CD4-positive, alpha-beta T cell (primary cell): ENCODE data around the gene CD63. TPM values are rescaled to one million over a fixed set of nuclear protein-coding genes. Genes with fewer than 3 reads are reported as not detected.

ENCODE experiments used
- ATAC-seq: fragments of 200-7000 bp; cut with Tn5 transposase; one replicate; pipeline ENCODE4 v1.10.0; 2022; ENCODE audit warnings: mild to moderate bottlenecking; ENCODE audit not compliant: poor library complexity
- CTCF ChIA-PET: fragments of 350-600 bp; sonication (Branson Sonifier 250); formaldehyde crosslinking; loops from one replicate; lab custom pipeline; 2021; ENCODE audit warnings: antibody characterized with exemption, inconsistent platforms; lab: Charles Lee
- POLR2A ChIA-PET: fragments of 350-600 bp; sonication (Branson Sonifier 250); formaldehyde crosslinking; loops from one replicate; lab custom pipeline; 2021; ENCODE audit warnings: antibody characterized with exemption, inconsistent platforms; lab: Charles Lee
- DNase-seq, 14 experiments: peaks; one replicate each; pipeline ENCODE4 v3.0.0-alpha.2; 2013 to 2020; ENCODE audit warnings: mixed read lengths in 2 of 14
- H3K27ac ChIP-seq, 2 donors: one replicate each; pipeline versions ENCODE4 v1.5.1 to v1.7.0; 2013; ENCODE audit warnings: low read length in 2 of 2, low read depth in 1 of 2, mild to moderate bottlenecking in 1 of 2
- H3K27me3 ChIP-seq, 2 experiments: 1 replicate in 1 of 2; 2 replicates in 1 of 2; pipeline versions ENCODE4 v1.6.1 to v1.7.0; 2013; ENCODE audit warnings: low read length in 2 of 2, control low read depth in 1 of 2, mild to moderate bottlenecking in 1 of 2, moderate library complexity in 1 of 2; ENCODE audit not compliant: insufficient read depth in 2 of 2, control insufficient read depth in 1 of 2
- H3K36me3 ChIP-seq: one replicate; pipeline ENCODE4 v1.6.1; 2013; ENCODE audit warnings: low read length, control low read depth; ENCODE audit not compliant: insufficient read depth
- H3K4me1 ChIP-seq: one replicate; pipeline ENCODE4 v1.6.1; 2013; ENCODE audit warnings: low read length, control low read depth; ENCODE audit not compliant: insufficient read depth
- H3K4me3 ChIP-seq: one replicate; pipeline ENCODE4 v1.5.1; 2013; ENCODE audit warnings: mild to moderate bottlenecking, low read length, moderate library complexity
- H3K9me3 ChIP-seq, 2 experiments: 1 replicate in 1 of 2; 2 replicates in 1 of 2; pipeline versions ENCODE4 v1.6.1 to v1.7.0; 2013; ENCODE audit warnings: low read length in 2 of 2, mild to moderate bottlenecking in 2 of 2, control low read depth in 1 of 2, moderate library complexity in 1 of 2; ENCODE audit not compliant: control insufficient read depth in 1 of 2, insufficient read depth in 1 of 2
- H3K27ac Mint-ChIP-seq: one replicate; pipeline ENCODE4 v1.8.0; 2020; ENCODE audit warnings: mixed read lengths
- H3K27me3 Mint-ChIP-seq: one replicate; pipeline ENCODE4 v1.8.0; 2021; ENCODE audit warnings: mixed read lengths
- H3K36me3 Mint-ChIP-seq: one replicate; pipeline ENCODE4 v1.8.0; 2021; ENCODE audit warnings: low read depth, mixed read lengths
- H3K4me1 Mint-ChIP-seq: one replicate; pipeline ENCODE4 v1.8.0; 2021; ENCODE audit warnings: low read depth, mixed read lengths
- H3K4me3 Mint-ChIP-seq: one replicate; pipeline ENCODE4 v1.8.0; 2020; ENCODE audit warnings: mild to moderate bottlenecking, mixed read lengths
- H3K9me3 Mint-ChIP-seq: one replicate; pipeline ENCODE4 v1.8.0; 2020; ENCODE audit warnings: mixed read lengths
- CTCF ChIP-seq: fragments of 200-600 bp; IDR thresholded peaks from one replicate; pipeline ENCODE4 v1.8.0; 2022; ENCODE audit warnings: antibody characterized with exemption, mild to moderate bottlenecking
- intact Hi-C, 2 experiments: fragments of 100-400 bp; cut with DNase I in 1 of 2; cut with micrococcal nuclease in 1 of 2; formaldehyde crosslinking; loops; one replicate each; pipeline versions ENCODE4 v1.15.1 to v1.9.0; 2023 to 2025; cut with DNase I, micrococcal nuclease
- total RNA-seq, 174 experiments: library from RNA in 2 of 174; stranded (reverse) in 2 of 174; gene quantifications; one replicate each; pipeline ENCODE4 v1.2.3 and lab custom pipeline; 2021 to 2026

CD63 gene
- total RNA-seq, 2 experiments from 2014 or later = 34.0 to 36.4 TPM

- intact Hi-C loops = no loop called here
- Mint-ChIP-seq H3K36me3 (peaks cover 10% of the 10 kb centered on the region), H3K4me1 (peaks cover 48% of the 10 kb centered on the region), H3K9me3 (no peaks in the 10 kb centered on the region), H3K27ac (peak overlapping the region; percentile 80), H3K4me3 (peak overlapping the region; percentile 86), H3K27me3 (no peaks in the 10 kb centered on the region)
- no peak for TF ChIP-seq CTCF
- peaks cover 43% of the 10 kb centered on the region for H3K4me1 ChIP-seq
- POLR2A ChIA-PET = interaction anchor here (1.1 to 2.8 kb wide), 2 partner anchors 11 to 12 kb away, joined by 4 to 30 read pairs; partner anchors contain the start of gene BLOC1S1
- DNase-seq (peak in 2 of 14 experiments; percentile 23 to 43), ATAC-seq (no peak)
- peak overlapping the region; percentile 86 for H3K4me3 ChIP-seq
- CTCF ChIA-PET = no interaction called here
- H3K36me3 ChIP-seq = peaks cover 7% of the 10 kb centered on the region
- no peaks in the 10 kb centered on the region for H3K27me3 ChIP-seq
- H3K9me3 ChIP-seq = no peaks in the 10 kb centered on the region
- H3K27ac ChIP-seq = peak overlapping the region; percentile 54 to 63
Observed at GRCh38 chr12:55727643-55728185, 1.1 kb downstream of the CD63 start.

GRCh38 chr12:55726971-55727370 lies 1.8 kb downstream of the CD63 start:
- Mint-ChIP-seq H3K27me3 (no peaks in the 10 kb centered on the region), H3K4me1 (peaks cover 48% of the 10 kb centered on the region), H3K9me3 (no peaks in the 10 kb centered on the region), H3K4me3 (peak overlapping the region; percentile 86), H3K27ac (peak overlapping the region; percentile 80), H3K36me3 (peaks cover 10% of the 10 kb centered on the region)
- H3K4me3 ChIP-seq = no peak overlapping the region
- no peaks in the 10 kb centered on the region for H3K27me3 ChIP-seq
- ChIA-PET POLR2A (interaction anchor here (1.1 kb wide), 1 partner anchor 12 kb away, joined by 4 read pairs; no protein-coding TSS in a partner anchor), CTCF (no interaction called here)
- H3K36me3 ChIP-seq = peaks cover 7% of the 10 kb centered on the region
- DNase-seq (peak in 1 of 14 experiments; percentile 39), ATAC-seq (no peak)
- peaks cover 43% of the 10 kb centered on the region for H3K4me1 ChIP-seq
- no peaks in the 10 kb centered on the region for H3K9me3 ChIP-seq
- H3K27ac ChIP-seq = peak overlapping the region in 1 of 2 donors; percentile 54
- TF ChIP-seq CTCF = no peak
- intact Hi-C loops = no loop called here

- Histone ChIP-seq H3K9me3 (no peaks in the 10 kb centered on the region), H3K4me3 (no peak overlapping the region), H3K27me3 (no peaks in the 10 kb centered on the region), H3K4me1 (peaks cover 48% of the 10 kb centered on the region), H3K27ac (no peak overlapping the region), H3K36me3 (peaks cover 7% of the 10 kb centered on the region)
- intact Hi-C loops = no loop called here
- DNase-seq (no peak), ATAC-seq (no peak)
- TF ChIP-seq CTCF = no peak
- CTCF ChIA-PET = interaction anchor here (1.1 to 2.1 kb wide), 3 partner anchors 12 to 210 kb away, joined by 4 to 46 read pairs (median 6); no protein-coding TSS in a partner anchor
- Mint-ChIP-seq H3K27me3 (no peaks in the 10 kb centered on the region), H3K36me3 (peaks cover 11% of the 10 kb centered on the region), H3K9me3 (no peaks in the 10 kb centered on the region), H3K4me1 (peaks cover 44% of the 10 kb centered on the region), H3K27ac (peak overlapping the region; percentile 34), H3K4me3 (peak overlapping the region; percentile 66)
- POLR2A ChIA-PET = interaction anchor here (1.4 kb wide), 1 partner anchor 11 kb away, joined by 3 read pairs; no protein-coding TSS in a partner anchor
Observed at GRCh38 chr12:55725556-55725955, 3.3 kb downstream of the CD63 start.
